SK-N-SH (cell line): Measurements from ENCODE around the gene MEIS1. TPM values are rescaled to one million over a fixed set of nuclear protein-coding genes. Genes with fewer than 3 reads are reported as not detected.

Experiments
- CTCF ChIA-PET: fragments of 300-600, 350-600 bp; formaldehyde crosslinking; extraction: SDS; loops from one replicate; lab custom pipeline; 2021; lab: Yijun Ruan, JAX
- POLR2A ChIA-PET: fragments of 350-600 bp; sonication (Branson Sonifier 250); formaldehyde crosslinking; extraction: SDS; loops from one replicate; lab custom pipeline; 2020; ENCODE audit warnings: antibody characterized with exemption, inconsistent platforms; lab: Yijun Ruan, JAX
- DNase-seq: peaks from one replicate; pipeline ENCODE4 v3.0.0; 2012
- H2AFZ ChIP-seq: fragments of 200-600 bp; sonication (generic); 2 replicates; pipeline ENCODE4 v1.8.1; 2016; ENCODE audit warnings: antibody characterized with exemption, mild to moderate bottlenecking, low read depth
- H3F3A ChIP-seq: fragments of 200-600 bp; sonication (generic); replicated peaks from 2 replicates; pipeline ENCODE3; 2016; ENCODE audit warnings: antibody characterized with exemption, mild to moderate bottlenecking; ENCODE audit not compliant: insufficient read depth
- H3K27ac ChIP-seq, 2 experiments: fragments of 200-500 bp in 1 of 2; fragments of 200-600 bp in 1 of 2; sonication (Bioruptor generic) in 1 of 2; sonication (generic), shearing (Covaris generic) in 1 of 2; 2 replicates each; pipeline versions ENCODE4 v1.5.1 to v1.6.1; 2014 to 2016; ENCODE audit warnings: low read depth in 2 of 2, inconsistent platforms in 1 of 2, low read length in 1 of 2, mild to moderate bottlenecking in 1 of 2, mixed read lengths in 1 of 2
- H3K27me3 ChIP-seq: fragments of 200-600 bp; sonication (generic), shearing (Covaris generic); 2 replicates; pipeline ENCODE4 v1.6.1; 2016; ENCODE audit warnings: mixed run types; ENCODE audit not compliant: insufficient read depth
- H3K36me3 ChIP-seq, 2 experiments: fragments of 200-500 bp in 1 of 2; fragments of 200-600 bp in 1 of 2; sonication (Bioruptor generic) in 1 of 2; sonication (generic) in 1 of 2; replicated peaks in 1 of 2; 2 replicates each; pipeline versions ENCODE3 to v1.5.1; 2014 to 2016; ENCODE audit warnings: low read length in 1 of 2, mild to moderate bottlenecking in 1 of 2; ENCODE audit not compliant: insufficient read depth in 2 of 2, control insufficient read depth in 1 of 2
- H3K4me1 ChIP-seq, 2 experiments: fragments of 200-500 bp in 1 of 2; fragments of 200-600 bp in 1 of 2; sonication (Bioruptor generic) in 1 of 2; sonication (generic), shearing (Covaris generic) in 1 of 2; 2 replicates each; pipeline versions ENCODE4 v1.5.1 to v1.6.1; 2014 to 2016; ENCODE audit warnings: low read depth in 1 of 2, low read length in 1 of 2, mixed run types in 1 of 2; ENCODE audit not compliant: insufficient read depth in 2 of 2, control insufficient read depth in 1 of 2
- H3K4me2 ChIP-seq: fragments of 200-600 bp; sonication (generic), shearing (Covaris generic); 2 replicates; pipeline ENCODE4 v1.6.1; 2017; ENCODE audit warnings: mixed run types
- H3K4me3 ChIP-seq, 2 experiments: fragments of 200-500 bp in 1 of 2; fragments of 200-600 bp in 1 of 2; sonication (Bioruptor generic) in 1 of 2; sonication (generic), shearing (Covaris generic) in 1 of 2; 2 replicates each; pipeline versions ENCODE4 v1.5.1 to v1.8.1; 2014 to 2016; ENCODE audit warnings: low read depth in 2 of 2, inconsistent platforms in 1 of 2, low read length in 1 of 2, mild to moderate bottlenecking in 1 of 2, mixed read lengths in 1 of 2, moderate library complexity in 1 of 2
- H3K79me2 ChIP-seq: fragments of 200-600 bp; sonication (generic); 2 replicates; pipeline ENCODE4 v1.8.1; 2017; ENCODE audit warnings: mild to moderate bottlenecking; ENCODE audit not compliant: insufficient read depth
- H3K9ac ChIP-seq: fragments of 200-600 bp; sonication (generic); 2 replicates; pipeline ENCODE4 v1.6.1; 2017; ENCODE audit warnings: mixed run types
- H3K9me2 ChIP-seq: fragments of 200-600 bp; sonication (generic); 2 replicates; pipeline ENCODE4 v1.6.1; 2017; ENCODE audit warnings: mixed run types
- H3K9me3 ChIP-seq: fragments of 200-600 bp; sonication (generic); 2 replicates; pipeline ENCODE4 v1.6.1; 2017; ENCODE audit warnings: mixed run types, mild to moderate bottlenecking, moderate library complexity
- H4K20me1 ChIP-seq: fragments of 200-600 bp; sonication (generic); 2 replicates; pipeline ENCODE4 v1.6.1; 2017; ENCODE audit warnings: mild to moderate bottlenecking, mixed run types; ENCODE audit not compliant: insufficient read depth
- ELF1 ChIP-seq: IDR thresholded peaks from 2 replicates; pipeline ENCODE4 v1.4.0; 2012
- EZH2phosphoT487 ChIP-seq: fragments of 200-600 bp; sonication (generic); IDR thresholded peaks from 2 replicates; pipeline ENCODE4 v1.6.1; 2017; ENCODE audit warnings: low read depth, mixed run types, mild to moderate bottlenecking, antibody characterized with exemption, moderate library complexity, borderline replicate concordance
- GABPA ChIP-seq: IDR thresholded peaks from 2 replicates; pipeline ENCODE4 v1.4.0; 2012; ENCODE audit warnings: low read depth, mild to moderate bottlenecking
- MAX ChIP-seq: IDR thresholded peaks from 2 replicates; pipeline ENCODE4 v1.4.0; 2012; ENCODE audit warnings: low read depth
- MEF2A ChIP-seq: IDR thresholded peaks from 2 replicates; pipeline ENCODE4 v1.4.0; 2012; ENCODE audit warnings: low read depth, borderline replicate concordance
- NFIC ChIP-seq: IDR thresholded peaks from 2 replicates; pipeline ENCODE4 v1.4.0; 2012; ENCODE audit warnings: borderline replicate concordance
- PBX3 ChIP-seq: IDR thresholded peaks from 2 replicates; pipeline ENCODE4; 2012
- POLR2AphosphoS5 ChIP-seq: IDR thresholded peaks from 2 replicates; pipeline ENCODE4 v1.6.1; 2012; ENCODE audit warnings: low read depth, low read length
- RFX5 ChIP-seq: IDR thresholded peaks from 2 replicates; pipeline ENCODE4 v1.6.1; 2012; ENCODE audit warnings: mild to moderate bottlenecking, improper control_type of control experiment, low read length
- SIN3A ChIP-seq: IDR thresholded peaks from 2 replicates; pipeline ENCODE4 v1.6.1; 2012; ENCODE audit warnings: low read depth, mild to moderate bottlenecking, low read length, moderate library complexity, borderline replicate concordance
- TCF12 ChIP-seq: IDR thresholded peaks from 2 replicates; pipeline ENCODE4 v1.4.0; 2012
- TEAD4 ChIP-seq: IDR thresholded peaks from 2 replicates; pipeline ENCODE4 v1.4.0; 2012; ENCODE audit warnings: mild to moderate bottlenecking, borderline replicate concordance; ENCODE audit not compliant: insufficient read depth
- WGBS: methylation state at CpG from one replicate; pipeline ENCODE4 v1.1.6; 2017; ENCODE audit warnings: low lambda C conversion rate; 5-methylcytosine and 5-hydroxymethylcytosine counted together
- polyA plus RNA-seq, 3 experiments: library from polyadenylated mRNA; depleted of rRNA; stranded (reverse); fragments of >200 nt; gene quantifications; 2 replicates each; pipeline ENCODE4 v1.2.3, GENCODE V29; 2012
- TF ChIP-seq, protein P1 (sequence below): fragments of 150-350 bp; IDR thresholded peaks from 2 replicates; pipeline ENCODE4 v1.6.1; 2017; ENCODE audit warnings: antibody characterized with exemption, low read length, low read depth, borderline replicate concordance

MEIS1 gene
- polyA plus RNA-seq, 1 of the 3 experiments (the other 2 are of a cell fraction), result 16.9 TPM

- Histone ChIP-seq H3K4me2 (no peak overlapping the region), H3K36me3 (no peaks in the 10 kb centered on the region), H3F3A (peaks cover 12% of the 10 kb centered on the region)
- WGBS, result 73% methylated on average over 10 of the region's 10 CpGs
- TF ChIP-seq TCF12 (no peak), POLR2AphosphoS5 (no peak), GABPA (no peak), NFIC (no peak), RFX5 (no peak), SIN3A (no peak), PBX3 (no peak), EZH2phosphoT487 (no peak), MEF2A (no peak), ELF1 (no peak), TEAD4 (no peak), MAX (no peak)
- TF ChIP-seq, protein P1, sequence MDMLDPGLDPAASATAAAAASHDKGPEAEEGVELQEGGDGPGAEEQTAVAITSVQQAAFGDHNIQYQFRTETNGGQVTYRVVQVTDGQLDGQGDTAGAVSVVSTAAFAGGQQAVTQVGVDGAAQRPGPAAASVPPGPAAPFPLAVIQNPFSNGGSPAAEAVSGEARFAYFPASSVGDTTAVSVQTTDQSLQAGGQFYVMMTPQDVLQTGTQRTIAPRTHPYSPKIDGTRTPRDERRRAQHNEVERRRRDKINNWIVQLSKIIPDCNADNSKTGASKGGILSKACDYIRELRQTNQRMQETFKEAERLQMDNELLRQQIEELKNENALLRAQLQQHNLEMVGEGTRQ, result no peak
- TF ChIP-seq, all 33 proteins: peak for 0
- CTCF ChIA-PET, result interaction anchor here (1.2 to 1.3 kb wide), 2 partner anchors 636 to 1452 kb away, joined by 3 read pairs; no protein-coding TSS in a partner anchor
- H3K4me3 ChIP-seq, result no peak overlapping the region
- no peak overlapping the region for H3K27ac ChIP-seq
- no peaks in the 10 kb centered on the region for H4K20me1 ChIP-seq
- H3K9me3 ChIP-seq, result no peaks in the 10 kb centered on the region
- no peaks in the 10 kb centered on the region for H3K27me3 ChIP-seq
- H2AFZ ChIP-seq, result no peak overlapping the region
- DNase-seq, result no peak
- H3K9me2 ChIP-seq, result no peaks in the 10 kb centered on the region
- no peaks in the 10 kb centered on the region for H3K79me2 ChIP-seq
- no peak overlapping the region for H3K9ac ChIP-seq
- peaks cover 0 to 7% of the 10 kb centered on the region in 2 experiments; a peak in 2 of 4 replicates for H3K4me1 ChIP-seq
- POLR2A ChIA-PET, result no interaction called here
These were observed 144.5 kb downstream of the MEIS1 start for GRCh38 chr2:66579186-66580126.
